Measurements from ENCODE around the gene ABCF2. TPM values are rescaled to one million over a fixed set of nuclear protein-coding genes. Genes with fewer than 3 reads are reported as not detected.

ABCF2 gene
- total and polyA plus RNA-seq, 4 donors: 6.3 to 15.6 (median 10.5) TPM

- Histone ChIP-seq H3K36me3 (ENCODE audit: control insufficient read depth in 4 of 4, insufficient read depth in 3 of 4, low read depth in 1 of 4, low read length in 3 of 4) (no peaks in the 10 kb centered on the region), H3K4me1 (ENCODE audit: control insufficient read depth in 4 of 4, insufficient read depth in 4 of 4, low read length in 3 of 4) (peaks cover 8 to 15% (median 11%) of the 10 kb centered on the region in 4 donors), H3K9me3 (ENCODE audit: control insufficient read depth in 4 of 4, low read length in 3 of 4) (no peaks in the 10 kb centered on the region), H3K9ac (ENCODE audit: low read depth in 1 of 2, low read length in 2 of 2) (no peak overlapping the region), H3K27ac (ENCODE audit: low read depth in 1 of 2, low read length in 2 of 2) (no peak overlapping the region), H3K4me3 (ENCODE audit: low read depth in 1 of 3, low read length in 3 of 3) (peak overlapping the region in 1 of 3 donors; percentile 53), H3K27me3 (ENCODE audit: control insufficient read depth in 4 of 4, insufficient read depth in 4 of 4, low read length in 3 of 4) (peaks cover 5 to 18% (median 11%) of the 10 kb centered on the region in 4 donors)
- TF ChIP-seq MAX (IDR thresholded peaks at IDR 0.05) (no peak), SP1 (IDR thresholded peaks at IDR 0.05) (no peak), CTCF (IDR thresholded peaks at IDR 0.05; ENCODE audit: low read depth, low read length, missing input control) (no peak), GABPA (IDR thresholded peaks at IDR 0.05 in 1 of 2, conservative IDR thresholded peaks at IDR 0.05 in 1 of 2) (no peak), TAF1 (conservative IDR thresholded peaks at IDR 0.05) (no peak), NR2F2 (IDR thresholded peaks at IDR 0.05) (no peak), ZBTB33 (IDR thresholded peaks at IDR 0.05) (no peak), HNF4G (IDR thresholded peaks at IDR 0.05) (no peak), EGR1 (IDR thresholded peaks at IDR 0.05; ENCODE audit: low read depth in 2 of 2) (no peak)
- 11% methylated on average over 31 of the region's 31 CpGs for WGBS
- DNase-seq (ENCODE audit: low spot score): no peak
These were observed 60.3 kb downstream of the ABCF2 start for GRCh38 chr7:151166629-151167196.

Other genes starting within 250 kb of the ABCF2 start
- gene KCNH2, start 248.9 kb downstream of the ABCF2 start, total RNA-seq: 10 to 100 TPM in 1 of 2 donors, under 1 TPM in 1; 0.33 to 74.6 TPM
- under 1 TPM in 1 of 2 donors, not detected in 1; 0.18 TPM for gene KCNH2, start 248.9 kb downstream of the ABCF2 start, polyA plus RNA-seq
- gene NOS3, start 236.2 kb downstream of the ABCF2 start, total RNA-seq: 1 to 10 TPM; 5.4 to 6.1 TPM
- gene NOS3, start 236.2 kb downstream of the ABCF2 start, polyA plus RNA-seq: 1 to 10 TPM; 1.6 to 4.9 TPM
- gene ATG9B, start 202.7 kb downstream of the ABCF2 start, total RNA-seq: not detected
- under 1 TPM in 1 of 2 donors, not detected in 1; 0.61 TPM for gene ATG9B, start 202.7 kb downstream of the ABCF2 start, polyA plus RNA-seq
- 10 to 100 TPM; 12.4 to 28.3 TPM for gene ABCB8, start 198.8 kb downstream of the ABCF2 start, total RNA-seq
- gene ABCB8, start 198.8 kb downstream of the ABCF2 start, polyA plus RNA-seq: 10 to 100 TPM; 16.7 to 30.2 TPM
- gene ASIC3, start 178.7 kb downstream of the ABCF2 start, total RNA-seq: 1 to 10 TPM in 1 of 2 donors, under 1 TPM in 1; 0.05 to 1.0 TPM
- under 1 TPM; 0.22 to 0.55 TPM for gene ASIC3, start 178.7 kb downstream of the ABCF2 start, polyA plus RNA-seq
- gene CDK5, start 169.3 kb downstream of the ABCF2 start, total RNA-seq: 1 to 10 TPM; 4.0 to 8.8 TPM
- gene CDK5, start 169.3 kb downstream of the ABCF2 start, polyA plus RNA-seq: 1 to 10 TPM; 6.0 to 9.0 TPM
- 10 to 100 TPM; 27.5 to 73.2 TPM for gene SLC4A2, start 167.6 kb downstream of the ABCF2 start, total RNA-seq
- gene SLC4A2, start 167.6 kb downstream of the ABCF2 start, polyA plus RNA-seq: 10 to 100 TPM; 72.0 to 98.8 TPM
- 10 to 100 TPM; 31.1 to 62.8 TPM for gene FASTK, start 146.4 kb downstream of the ABCF2 start, total RNA-seq
- gene FASTK, start 146.4 kb downstream of the ABCF2 start, polyA plus RNA-seq: 10 to 100 TPM; 33.9 to 53.4 TPM
- 10 to 100 TPM; 15.1 to 28.9 TPM for gene TMUB1, start 143.7 kb downstream of the ABCF2 start, total RNA-seq
- 10 to 100 TPM; 32.0 to 51.7 TPM for gene TMUB1, start 143.7 kb downstream of the ABCF2 start, polyA plus RNA-seq
- gene AGAP3, start 140.7 kb downstream of the ABCF2 start, total RNA-seq: 10 to 100 TPM in 1 of 2 donors, 1 to 10 TPM in 1; 3.9 to 27.0 TPM
- gene AGAP3, start 140.7 kb downstream of the ABCF2 start, polyA plus RNA-seq: 10 to 100 TPM; 10.1 to 25.2 TPM
- gene GBX1, start 59.5 kb downstream of the ABCF2 start, total RNA-seq: not detected
- not detected for gene GBX1, start 59.5 kb downstream of the ABCF2 start, polyA plus RNA-seq
- not detected for gene ASB10, start 40.0 kb downstream of the ABCF2 start, total RNA-seq
- gene ASB10, start 40.0 kb downstream of the ABCF2 start, polyA plus RNA-seq: not detected
- gene H2BK1, start 16.7 kb downstream of the ABCF2 start, total RNA-seq: not detected
- gene H2BK1, start 16.7 kb downstream of the ABCF2 start, polyA plus RNA-seq: not detected
- gene CHPF2, start 5.3 kb upstream of the ABCF2 start, total RNA-seq: 10 to 100 TPM; 16.7 to 19.7 TPM
- 10 to 100 TPM in 1 of 2 donors, 1 to 10 TPM in 1; 4.1 to 19.5 TPM for gene CHPF2, start 5.3 kb upstream of the ABCF2 start, polyA plus RNA-seq
- 1 to 10 TPM; 2.1 to 5.6 TPM for gene SMARCD3, start 21.5 kb upstream of the ABCF2 start, total RNA-seq
- gene SMARCD3, start 21.5 kb upstream of the ABCF2 start, polyA plus RNA-seq: 1 to 10 TPM; 1.8 to 2.2 TPM
- gene NUB1, start 114.6 kb upstream of the ABCF2 start, total RNA-seq: 10 to 100 TPM; 14.0 to 27.9 TPM
- gene NUB1, start 114.6 kb upstream of the ABCF2 start, polyA plus RNA-seq: 10 to 100 TPM; 18.7 to 19.0 TPM
- gene WDR86, start 182.8 kb upstream of the ABCF2 start, total RNA-seq: 1 to 10 TPM in 1 of 2 donors, under 1 TPM in 1; 0.75 to 4.9 TPM
- gene WDR86, start 182.8 kb upstream of the ABCF2 start, polyA plus RNA-seq: under 1 TPM; 0.35 to 0.78 TPM
- gene CRYGN, start 212.9 kb upstream of the ABCF2 start, total RNA-seq: under 1 TPM in 1 of 2 donors, not detected in 1; under 0.01 TPM
- gene CRYGN, start 212.9 kb upstream of the ABCF2 start, polyA plus RNA-seq: under 1 TPM in 1 of 2 donors, not detected in 1; 0.02 TPM